Measurements from ENCODE around the gene TLCD2.
A peak's percentile ranks its signal among the peaks of the same experiment; 100 is the strongest.
"Not testable (repeated sequence)": the region's sequence is repeated elsewhere in the genome, so short reads cannot be mapped to it uniquely, and the experiment has no call there.

Gene TLCD2

GRCh38 chr17:1742371-1743087 lies 32.4 kb upstream of the TLCD2 start, which contains the start of gene SERPINF2:
TSS of gene SERPINF2 (plus strand) at chr17:1742871. CDS start at chr17:1744996, 2,125 bp downstream.
- no peak within 1 kb of the TSS for H3K27ac Mint-ChIP-seq

GRCh38 chr17:1741899-1742298 lies 31.7 kb upstream of the TLCD2 start:
- H3K9me3 Mint-ChIP-seq; H3K27ac Mint-ChIP-seq; H3K27me3 Mint-ChIP-seq; H3K36me3 Mint-ChIP-seq (ENCODE audit: low read depth); H3K4me1 Mint-ChIP-seq (ENCODE audit: low read depth); H3K4me3 Mint-ChIP-seq: not testable (repeated sequence)

More at GRCh38 chr17:1742371-1743087, 32.4 kb upstream of the TLCD2 start, which contains the start of gene SERPINF2:
- Mint-ChIP-seq H3K9me3 (no peaks in the 10 kb centered on the region), H3K4me1 (ENCODE audit: low read depth) (no peaks in the 10 kb centered on the region), H3K27me3 (no peaks in the 10 kb centered on the region), H3K4me3 (no peak within 1 kb of the TSS), H3K36me3 (ENCODE audit: low read depth) (peaks cover 2% of the 10 kb centered on the region)

- H3K9me3 Mint-ChIP-seq, result no peaks in the 10 kb centered on the region
- peaks cover 8% of the 10 kb centered on the region for H3K4me1 Mint-ChIP-seq (ENCODE audit: low read depth)
- no peak overlapping the region for H3K27ac Mint-ChIP-seq
- H3K36me3 Mint-ChIP-seq (ENCODE audit: low read depth), result peaks cover 14% of the 10 kb centered on the region
- no peak overlapping the region for H3K4me3 Mint-ChIP-seq
- H3K27me3 Mint-ChIP-seq, result no peaks in the 10 kb centered on the region
Observed at GRCh38 chr17:1737531-1738291, 27.5 kb upstream of the TLCD2 start.

GRCh38 chr17:1736348-1737281 lies 26.4 kb upstream of the TLCD2 start:
- Mint-ChIP-seq H3K4me1 (ENCODE audit: low read depth) (peaks cover 8% of the 10 kb centered on the region), H3K9me3 (no peaks in the 10 kb centered on the region), H3K27ac (peak overlapping the region; percentile 68), H3K36me3 (ENCODE audit: low read depth) (peaks cover 14% of the 10 kb centered on the region), H3K4me3 (no peak overlapping the region), H3K27me3 (no peaks in the 10 kb centered on the region)

GRCh38 chr17:1735834-1736347 lies 25.7 kb upstream of the TLCD2 start:
- H3K4me3 Mint-ChIP-seq, result no peak overlapping the region
- H3K4me1 Mint-ChIP-seq (ENCODE audit: low read depth), result peaks cover 8% of the 10 kb centered on the region
- H3K27ac Mint-ChIP-seq, result no peak overlapping the region
- no peaks in the 10 kb centered on the region for H3K9me3 Mint-ChIP-seq
- H3K36me3 Mint-ChIP-seq (ENCODE audit: low read depth), result peaks cover 14% of the 10 kb centered on the region
- no peaks in the 10 kb centered on the region for H3K27me3 Mint-ChIP-seq

DNA sequence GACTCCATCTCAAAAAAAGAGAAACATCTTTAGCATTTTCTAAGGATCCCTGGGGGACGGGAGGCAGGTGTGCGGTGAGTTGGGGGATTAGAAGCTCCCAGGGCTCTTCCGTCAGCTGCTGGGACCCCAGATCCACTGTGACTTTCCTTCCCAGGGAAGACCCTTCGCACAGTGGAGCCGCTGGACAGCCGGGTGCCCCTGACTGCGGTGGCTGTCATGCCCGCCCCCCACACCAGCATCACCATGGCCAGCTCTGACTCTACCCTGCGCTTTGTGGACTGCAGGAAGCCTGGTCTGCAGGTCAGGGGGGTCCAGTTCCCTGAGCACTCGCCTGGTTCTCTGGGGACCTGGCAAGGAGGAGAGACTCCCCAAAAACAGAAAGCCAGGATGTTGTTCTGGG lies 25.2 kb upstream of the TLCD2 start:
- Mint-ChIP-seq H3K27ac (no peak overlapping the region), H3K36me3 (ENCODE audit: low read depth) (peaks cover 14% of the 10 kb centered on the region), H3K27me3 (no peaks in the 10 kb centered on the region), H3K4me3 (no peak overlapping the region), H3K9me3 (no peaks in the 10 kb centered on the region), H3K4me1 (ENCODE audit: low read depth) (peaks cover 8% of the 10 kb centered on the region)

DNA sequence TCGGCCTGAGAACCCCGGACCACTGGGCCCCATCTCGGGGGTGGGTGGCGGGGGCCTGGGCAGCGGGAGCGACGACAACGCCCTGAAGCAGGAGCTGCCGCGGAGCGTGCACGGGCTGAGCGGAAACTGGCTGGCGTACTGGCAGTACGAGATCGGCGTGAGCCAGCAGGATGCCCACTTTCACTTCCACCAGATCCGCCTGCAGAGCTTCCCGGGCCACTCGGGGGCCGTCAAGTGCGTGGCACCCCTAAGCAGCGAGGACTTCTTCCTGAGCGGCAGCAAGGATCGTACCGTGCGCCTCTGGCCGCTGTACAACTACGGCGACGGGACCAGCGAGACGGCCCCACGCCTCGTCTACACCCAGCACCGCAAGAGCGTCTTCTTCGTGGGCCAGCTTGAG lies 23.6 kb upstream of the TLCD2 start:
- H3K27me3 Mint-ChIP-seq, result no peaks in the 10 kb centered on the region
- no peak overlapping the region for H3K27ac Mint-ChIP-seq
- no peaks in the 10 kb centered on the region for H3K9me3 Mint-ChIP-seq
- peaks cover 14% of the 10 kb centered on the region for H3K4me1 Mint-ChIP-seq (ENCODE audit: low read depth)
- H3K36me3 Mint-ChIP-seq (ENCODE audit: low read depth), result peaks cover 14% of the 10 kb centered on the region
- H3K4me3 Mint-ChIP-seq, result no peak overlapping the region

GRCh38 chr17:1732833-1733321 lies 22.7 kb upstream of the TLCD2 start:
- H3K36me3 Mint-ChIP-seq (ENCODE audit: low read depth), result peaks cover 20% of the 10 kb centered on the region
- no peak overlapping the region for H3K4me3 Mint-ChIP-seq
- no peaks in the 10 kb centered on the region for H3K9me3 Mint-ChIP-seq
- H3K27me3 Mint-ChIP-seq, result no peaks in the 10 kb centered on the region
- H3K27ac Mint-ChIP-seq, result no peak overlapping the region
- H3K4me1 Mint-ChIP-seq (ENCODE audit: low read depth), result peaks cover 20% of the 10 kb centered on the region

GRCh38 chr17:1732241-1732832 lies 22.2 kb upstream of the TLCD2 start:
- Mint-ChIP-seq H3K27me3 (no peaks in the 10 kb centered on the region), H3K4me3 (no peak overlapping the region), H3K27ac (no peak overlapping the region)

GRCh38 chr17:1731194-1731506 lies 21.0 kb upstream of the TLCD2 start:
- Mint-ChIP-seq H3K36me3 (ENCODE audit: low read depth) (peaks cover 10% of the 10 kb centered on the region), H3K4me1 (ENCODE audit: low read depth) (peaks cover 12% of the 10 kb centered on the region), H3K9me3 (no peaks in the 10 kb centered on the region), H3K27ac (no peak overlapping the region), H3K27me3 (no peaks in the 10 kb centered on the region), H3K4me3 (no peak overlapping the region)

More at GRCh38 chr17:1732241-1732832, 22.2 kb upstream of the TLCD2 start:
- Mint-ChIP-seq H3K36me3 (ENCODE audit: low read depth) (peaks cover 16% of the 10 kb centered on the region), H3K4me1 (ENCODE audit: low read depth) (peaks cover 20% of the 10 kb centered on the region), H3K9me3 (no peaks in the 10 kb centered on the region)

- Mint-ChIP-seq H3K36me3 (ENCODE audit: low read depth) (peaks cover 10% of the 10 kb centered on the region), H3K4me3 (no peak overlapping the region), H3K4me1 (ENCODE audit: low read depth) (peaks cover 15% of the 10 kb centered on the region), H3K9me3 (no peaks in the 10 kb centered on the region), H3K27me3 (no peaks in the 10 kb centered on the region), H3K27ac (no peak overlapping the region)
Observed at GRCh38 chr17:1730326-1731193, 20.4 kb upstream of the TLCD2 start.

DNA sequence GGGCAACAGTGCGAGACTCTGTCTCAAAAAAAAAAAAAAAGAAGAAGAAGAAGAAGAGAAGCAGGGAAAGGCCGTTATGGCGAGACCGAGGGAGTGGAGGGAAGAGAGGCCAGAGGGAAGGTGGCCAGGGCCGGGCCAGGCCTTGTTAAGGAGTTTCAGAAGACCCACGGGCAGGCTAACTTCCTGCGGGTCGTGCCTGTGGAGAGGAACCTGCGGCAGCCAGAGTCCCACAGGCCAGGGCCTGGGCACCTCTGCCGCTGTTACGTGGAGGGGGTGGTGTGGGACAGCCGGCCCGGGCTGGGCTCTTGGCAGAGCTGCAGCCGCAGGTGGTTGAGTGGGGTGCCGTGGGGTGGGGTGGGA lies 19.8 kb upstream of the TLCD2 start:
- H3K9me3 Mint-ChIP-seq, result no peaks in the 10 kb centered on the region
- no peak overlapping the region for H3K4me3 Mint-ChIP-seq
- no peaks in the 10 kb centered on the region for H3K27me3 Mint-ChIP-seq
- H3K36me3 Mint-ChIP-seq (ENCODE audit: low read depth), result peaks cover 10% of the 10 kb centered on the region
- H3K4me1 Mint-ChIP-seq (ENCODE audit: low read depth), result peaks cover 19% of the 10 kb centered on the region
- no peak overlapping the region for H3K27ac Mint-ChIP-seq

GRCh38 chr17:1727876-1728630 lies 17.9 kb upstream of the TLCD2 start:
- Mint-ChIP-seq H3K27ac (no peak overlapping the region), H3K27me3 (no peaks in the 10 kb centered on the region), H3K36me3 (ENCODE audit: low read depth) (peaks cover 6% of the 10 kb centered on the region), H3K9me3 (no peaks in the 10 kb centered on the region), H3K4me3 (no peak overlapping the region), H3K4me1 (ENCODE audit: low read depth) (peaks cover 31% of the 10 kb centered on the region)
